NCI-H146 treated with DMSO at 0.1 percent for 48 hours (cell line): ENCODE data around the gene IRF2BP1.
"Not testable (repeated sequence)": the region's sequence is repeated elsewhere in the genome, so short reads cannot be mapped to it uniquely, and the experiment has no call there.

Experiments used
- DNase-seq: peaks from one replicate; lab custom pipeline; 2025; ENCODE audit not compliant: unreplicated experiment; lab: John Stamatoyannopoulos, UW

Gene IRF2BP1

GRCh38 chr19:45902651-45903625, 17.0 kb upstream of the IRF2BP1 start:
- peak; percentile 98 for DNase-seq

GRCh38 chr19:45901912-45902650, 16.1 kb upstream of the IRF2BP1 start, which contains the start of gene MYPOP:
MYPOP (minus strand) TSS chr19:45902613; CDS start chr19:45901773, 840 bp downstream.
- DNase-seq, result peak; percentile 33

DNA sequence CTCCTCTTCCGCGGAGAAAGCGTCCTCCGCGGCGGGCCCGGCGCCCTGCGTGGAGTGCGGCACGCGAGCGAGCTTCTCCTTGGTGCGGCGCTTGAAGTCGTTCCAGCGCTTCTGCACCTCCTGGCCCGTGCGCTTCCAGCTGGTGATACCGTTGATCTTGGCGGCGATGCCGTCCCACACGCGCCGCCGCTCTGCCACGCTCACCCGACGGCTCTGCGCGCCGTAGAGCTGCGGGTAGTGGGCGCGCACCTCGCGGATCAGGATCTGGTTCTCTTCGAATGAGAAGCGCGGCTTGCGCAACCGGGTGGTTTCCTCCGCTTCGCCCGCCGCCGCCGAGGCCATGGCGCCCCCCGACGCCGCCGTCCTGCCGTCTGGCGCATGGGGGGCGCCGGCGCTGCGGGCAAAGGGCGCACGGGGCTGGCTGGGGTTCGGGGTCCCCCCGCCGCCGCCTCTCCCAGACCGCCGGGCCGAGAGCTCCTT, 15.5 kb upstream of the IRF2BP1 start:
- no peak for DNase-seq

DNA sequence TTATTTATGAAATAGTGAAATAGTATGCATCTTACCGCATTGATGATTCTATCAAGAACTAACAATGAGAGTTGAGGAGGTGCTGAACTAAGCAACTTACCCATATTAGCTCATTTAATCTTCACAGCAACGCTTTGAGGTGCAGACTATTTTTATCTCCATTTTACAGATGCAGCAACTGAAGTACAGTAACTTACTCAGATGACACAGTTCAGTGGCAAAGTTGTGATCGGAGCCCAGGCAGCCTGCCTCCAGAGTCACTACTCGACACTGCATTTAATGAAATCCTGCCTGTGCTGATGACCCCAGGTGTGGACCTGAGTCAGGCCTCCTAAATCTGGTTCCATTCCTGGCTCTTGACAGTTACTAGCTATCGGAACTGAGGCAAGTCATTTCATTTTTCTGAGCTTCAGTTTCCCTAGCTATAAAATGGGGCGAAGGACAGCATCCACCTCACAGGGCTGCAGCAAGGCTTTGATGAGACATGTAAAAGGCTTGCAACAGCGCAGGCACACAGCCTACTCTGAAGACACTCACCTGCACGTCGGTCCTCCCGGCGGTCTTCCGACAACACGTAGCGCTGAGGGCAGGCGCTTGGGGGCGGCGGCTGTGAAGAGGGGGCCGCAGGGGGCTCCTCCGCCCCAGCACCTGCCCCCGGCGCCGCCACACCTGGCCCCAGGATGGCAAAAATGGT, 14.9 kb upstream of the IRF2BP1 start:
- DNase-seq, result no peak

GRCh38 chr19:45899919-45900589, 14.1 kb upstream of the IRF2BP1 start:
- no peak for DNase-seq

GRCh38 chr19:45899253-45899652, 13.3 kb upstream of the IRF2BP1 start:
- DNase-seq, result no peak

DNA sequence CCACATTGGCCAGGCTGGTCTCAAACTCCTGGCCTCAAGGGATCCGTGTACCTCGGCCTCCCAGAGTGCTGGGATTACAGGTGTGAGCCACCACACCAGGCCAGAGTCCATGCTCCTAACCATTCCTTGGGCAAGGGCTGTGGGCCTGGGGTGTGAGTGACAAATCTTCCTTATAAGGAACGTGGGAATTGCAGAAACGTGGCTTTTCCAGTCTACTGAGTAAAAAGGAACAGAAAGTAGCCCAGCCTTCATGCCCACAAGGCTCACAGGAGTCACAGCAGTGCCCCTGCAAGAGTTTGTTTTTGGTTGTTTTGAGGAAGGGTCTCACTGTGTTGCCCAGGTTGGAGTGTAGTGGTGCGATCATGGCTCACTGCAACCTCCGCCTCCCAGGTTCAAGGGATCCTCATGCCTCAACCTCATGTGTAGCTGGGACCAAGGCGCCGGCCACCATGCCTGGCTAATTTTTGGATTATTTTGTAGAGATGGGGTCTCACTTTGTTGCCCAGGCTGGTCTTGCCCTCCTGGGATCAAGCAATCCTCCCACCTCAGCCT, 11.4 kb upstream of the IRF2BP1 start:
- DNase-seq, result no peak

DNA sequence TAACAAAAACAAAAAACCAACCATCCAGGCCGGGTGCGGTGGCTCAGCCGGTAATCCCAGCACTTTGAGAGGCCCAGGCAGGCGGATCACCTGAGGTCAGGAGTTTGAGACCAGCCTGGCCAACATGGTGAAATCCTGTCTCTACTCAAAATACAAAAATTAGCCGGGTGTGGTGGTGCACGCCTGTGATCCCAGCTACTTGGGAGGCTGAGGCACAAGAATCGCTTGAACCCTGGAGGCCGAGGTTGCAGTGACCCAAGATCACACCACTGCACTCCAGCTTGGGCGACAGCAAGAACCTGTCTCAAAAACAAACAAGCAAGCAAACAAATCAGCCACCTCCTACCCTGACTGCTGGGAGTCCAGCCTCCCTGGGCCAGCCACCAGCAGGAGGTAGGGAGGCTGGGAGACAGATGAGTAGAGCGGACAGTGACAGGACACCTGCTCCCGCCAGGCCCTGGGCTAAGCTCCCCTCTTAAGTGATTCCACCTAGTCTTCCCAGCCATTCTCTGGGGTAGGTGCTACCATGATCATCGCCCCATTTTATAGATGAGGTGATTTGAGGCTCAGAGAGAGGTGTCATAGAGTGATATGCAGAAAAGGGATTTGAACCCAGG, 10.2 kb upstream of the IRF2BP1 start:
- DNase-seq, result not testable (repeated sequence)

DNA sequence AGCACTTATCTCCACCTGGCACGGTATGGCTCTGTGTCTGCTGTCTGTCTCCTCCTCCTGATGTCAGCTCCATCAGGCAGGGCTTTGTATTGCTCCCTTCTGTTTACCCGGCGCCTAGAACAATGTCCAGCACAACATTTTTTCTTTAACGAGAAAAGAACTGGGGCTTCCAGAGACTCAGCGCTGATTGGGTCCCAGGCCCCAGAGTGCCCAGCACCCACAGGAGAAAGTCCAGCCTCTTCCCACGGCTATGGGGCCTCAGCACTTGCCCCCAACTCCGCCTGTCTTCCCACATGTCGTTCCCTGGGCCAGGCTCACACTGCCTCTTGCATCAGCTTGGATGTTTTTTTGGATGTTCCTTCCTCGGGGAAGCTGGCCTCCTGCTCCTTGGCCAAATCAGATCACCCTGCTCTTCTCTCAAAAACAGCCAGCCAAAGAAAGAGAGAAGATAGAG, 9.6 kb upstream of the IRF2BP1 start:
- DNase-seq, result no peak

DNA sequence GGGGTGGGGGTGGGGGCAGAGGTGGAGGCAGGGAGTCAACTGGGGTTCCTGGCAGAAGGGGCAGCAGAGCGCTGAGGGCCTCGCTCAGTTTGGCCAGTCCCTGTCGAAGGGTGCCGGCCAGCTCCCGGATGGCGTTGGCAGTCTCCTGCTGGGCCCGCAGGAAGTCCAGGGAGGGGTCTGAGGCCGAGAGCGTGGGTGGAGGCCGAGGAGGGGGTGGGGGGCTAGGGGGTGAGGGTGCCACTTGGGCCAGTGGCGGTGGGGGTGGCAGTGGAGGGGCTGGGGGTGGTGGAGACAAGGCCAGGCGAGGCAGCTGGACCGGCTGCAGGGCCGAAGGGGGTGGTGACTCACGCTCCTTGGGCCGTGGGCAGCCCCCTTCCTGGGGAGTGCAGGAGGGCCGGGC, 4.9 kb upstream of the IRF2BP1 start:
- no peak for DNase-seq

GRCh38 chr19:45889210-45889885, 3.4 kb upstream of the IRF2BP1 start:
- DNase-seq, result no peak

DNA sequence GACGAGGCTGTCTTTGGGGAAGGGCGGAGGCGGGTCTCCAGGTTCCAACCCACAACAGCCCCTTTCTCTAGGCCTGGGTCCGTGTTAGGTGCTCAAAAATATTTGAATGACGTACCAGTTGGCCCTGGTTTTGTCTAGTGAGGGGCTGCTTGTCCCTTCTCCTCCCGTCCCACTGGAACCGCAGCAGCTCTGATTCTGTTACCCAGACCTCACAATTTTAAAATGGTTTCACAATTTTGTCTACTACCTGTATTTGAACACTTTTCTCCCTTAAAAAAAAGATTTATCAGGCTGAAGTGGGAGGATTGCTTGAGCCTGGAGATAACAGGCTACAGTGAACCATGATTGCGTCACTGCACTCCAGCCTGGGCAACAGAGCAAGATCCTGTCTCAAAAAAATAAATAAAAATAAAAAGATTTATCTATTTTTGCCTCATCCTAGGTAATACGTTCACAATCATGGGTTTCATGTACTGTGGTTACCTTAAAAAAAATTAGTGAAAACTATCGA, 1.3 kb upstream of the IRF2BP1 start:
- DNase-seq, result no peak

DNA sequence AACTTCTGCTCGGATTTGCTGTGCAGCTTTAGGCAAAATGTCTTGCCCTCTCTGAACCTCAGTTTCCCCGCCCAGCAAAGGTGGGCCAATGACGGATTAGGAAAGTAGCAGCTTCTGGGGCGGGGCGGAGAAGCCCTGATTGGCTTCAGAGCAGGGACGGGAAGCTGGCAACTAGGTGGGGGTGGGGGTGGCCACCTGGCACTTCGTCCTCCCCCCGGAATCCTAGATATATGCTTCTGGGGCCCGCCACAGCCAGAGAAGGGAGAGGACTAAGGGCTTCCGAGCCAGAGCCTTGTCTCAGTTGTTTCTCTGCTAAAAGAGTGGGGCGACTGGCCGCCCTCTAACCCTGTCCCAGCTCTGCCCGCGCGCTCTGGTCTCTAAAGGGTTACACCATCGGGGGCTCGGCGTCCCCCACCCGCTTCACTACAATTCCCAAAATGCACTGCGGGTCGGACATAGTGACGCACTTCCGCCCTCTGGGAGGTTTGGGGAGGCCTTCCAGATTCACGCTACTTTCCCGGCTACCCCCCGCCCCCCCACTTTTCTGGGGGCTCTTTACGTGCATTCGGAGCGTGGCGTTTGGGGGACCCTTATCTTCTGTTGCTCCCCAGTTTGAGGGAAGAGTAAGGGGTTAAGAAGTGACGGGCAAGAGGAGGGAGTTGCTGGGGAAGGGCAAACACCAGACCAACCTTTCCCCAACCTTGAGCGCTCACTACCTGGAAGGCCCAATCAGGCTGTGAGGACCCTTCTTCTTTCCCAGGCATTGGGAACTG, 672 bp upstream of the IRF2BP1 start:
- DNase-seq, result peak; percentile 83

- DNase-seq, result no peak
Measured at GRCh38 chr19:45884682-45885555, 1.0 kb downstream of the IRF2BP1 start.

DNA sequence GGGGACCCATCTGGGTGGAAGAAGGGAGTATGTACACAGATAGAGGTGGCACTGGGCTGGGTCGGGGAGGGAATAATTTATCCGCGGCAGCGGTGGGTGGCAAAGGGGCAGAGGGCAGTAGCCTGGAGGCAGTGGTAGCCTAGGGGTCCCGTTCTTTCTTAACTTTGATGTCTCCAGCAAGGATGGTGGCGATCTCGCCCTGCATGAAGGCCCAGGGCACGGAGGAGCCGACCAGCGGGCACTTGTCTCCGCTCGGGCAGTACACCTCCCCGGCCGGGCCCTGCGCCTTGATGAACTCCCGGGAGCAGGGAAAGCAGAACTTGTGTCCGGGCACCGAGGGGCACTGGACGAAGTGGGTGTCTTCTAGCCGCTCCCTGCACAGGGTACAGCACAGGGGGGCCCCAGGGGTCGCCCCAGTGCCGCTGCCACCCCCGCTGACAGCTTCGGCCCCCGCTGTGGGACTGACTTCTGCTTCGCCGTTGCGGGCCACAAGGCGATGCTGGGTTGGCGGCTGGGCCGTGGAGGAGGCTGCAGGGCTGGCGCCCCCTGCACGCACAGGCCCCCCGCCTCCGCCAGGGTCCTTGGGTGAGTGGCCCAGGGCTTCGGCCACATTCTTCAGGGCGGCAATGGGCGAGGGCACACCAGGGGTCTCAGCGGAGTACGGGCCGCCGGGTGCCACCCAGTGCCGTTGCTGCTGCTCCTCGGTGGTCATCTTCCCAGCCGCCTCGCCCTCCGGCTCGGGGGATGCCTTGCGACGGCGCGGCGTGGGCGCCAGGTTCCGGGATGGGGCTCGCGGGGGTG, 1.9 kb downstream of the IRF2BP1 start:
- no peak for DNase-seq

DNA sequence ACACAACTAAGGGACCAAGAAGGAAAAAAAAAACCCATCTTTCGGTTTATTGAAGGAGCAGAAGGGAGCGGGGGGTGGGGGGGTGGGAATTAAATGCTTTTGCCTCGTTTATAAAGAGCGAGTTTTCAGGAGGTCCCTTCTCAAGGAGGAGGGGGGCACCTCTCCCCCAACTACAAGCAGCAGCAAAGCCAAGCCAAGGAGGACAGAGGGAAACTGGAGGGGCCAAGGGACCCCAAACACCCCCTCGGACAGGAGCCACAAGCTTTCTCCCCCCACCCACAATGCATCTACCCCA, 2.4 kb downstream of the IRF2BP1 start:
- DNase-seq, result no peak
